K562 (cell line): ENCODE data around the gene GPHN. TPM values are rescaled to one million over a fixed set of nuclear protein-coding genes. Genes with fewer than 3 reads are reported as not detected.

Source experiments
- CREBBP ChIP-seq: IDR thresholded peaks from one replicate; pipeline ENCODE4 v1.6.1; 2012; ENCODE audit warnings: low read depth, mild to moderate bottlenecking, control low read depth, inconsistent platforms, low read length
- EHMT2 ChIP-seq: fragments of 450-650 bp; IDR thresholded peaks from 2 replicates; pipeline ENCODE4 v1.6.1; 2018; ENCODE audit warnings: antibody characterized with exemption
- FOS ChIP-seq: IDR thresholded peaks from 3 replicates; pipeline ENCODE4 v1.6.1; 2011; ENCODE audit not compliant: insufficient read length; ENCODE audit errors: extremely low read depth
- FOXA3 ChIP-seq, 2 experiments: fragments of 450-650 bp in 1 of 2; sonication (generic) in 1 of 2; formaldehyde crosslinking; IDR thresholded peaks in 1 of 2; conservative IDR thresholded peaks in 1 of 2; 2 replicates each; pipeline versions ENCODE4 v1.4.0 to v1.8.0; 2020 to 2022; ENCODE audit warnings: mild to moderate bottlenecking in 2 of 2, missing genetic modification reagents in 1 of 2
- FOXP1 ChIP-seq: sonication (generic); formaldehyde crosslinking; IDR thresholded peaks from 2 replicates; pipeline ENCODE4 v1.8.0; 2022; ENCODE audit warnings: mild to moderate bottlenecking, missing genetic modification reagents
- MEF2D ChIP-seq: conservative IDR thresholded peaks from 2 replicates; pipeline ENCODE4 v1.6.1; 2016; ENCODE audit warnings: low read depth, missing genetic modification characterization, missing compliant biosample characterization
- PHF20 ChIP-seq: fragments of 450-650 bp; IDR thresholded peaks from 2 replicates; pipeline ENCODE4 v1.6.1; 2018; ENCODE audit not compliant: partially characterized antibody
- ZKSCAN3 ChIP-seq: fragments of 250-450 bp; sonication (Bioruptor Pico); IDR thresholded peaks from 2 replicates; pipeline ENCODE4 v1.4.0; 2020
- polyA plus RNA-seq, 8 experiments: library from polyadenylated mRNA; depleted of rRNA in 4 of 8; stranded (reverse) in 5 of 8; unstranded in 3 of 8; fragments of >200 nt; fragmentation: Nextera tagmentation in 2 of 8; fragmentation: Illumina TruSeq in 1 of 8; extraction: Ambion mirVana in 2 of 8; extraction: Trizol in 1 of 8; gene quantifications; 2 replicates each; pipeline versions ENCODE4 v1.2.1 to v1.2.3, GENCODE V29; 2011 to 2014; ENCODE audit warnings: inconsistent platforms in 1 of 8, missing spikeins in 1 of 8
- total RNA-seq, 7 experiments: library from RNA; depleted of rRNA in 6 of 7; stranded (reverse); fragments of >200 nt in 6 of 7; fragmentation: Illumina TruSeq in 2 of 7; extraction: Trizol in 2 of 7; gene quantifications; 2 replicates each; pipeline versions ENCODE4 v1.2.1 to v1.2.3, GENCODE V29; 2011 to 2021; ENCODE audit warnings: low replicate concordance in 1 of 7
- TF ChIP-seq, protein P1 (sequence below): fragments of 450-650 bp; formaldehyde crosslinking; conservative IDR thresholded peaks from 2 replicates; pipeline ENCODE4 v1.4.0; 2022; ENCODE audit warnings: mild to moderate bottlenecking, missing genetic modification characterization
- TF ChIP-seq, protein P2 (sequence below): fragments of 450-650 bp; IDR thresholded peaks from 2 replicates; pipeline ENCODE4 v1.7.0; 2016; ENCODE audit warnings: borderline replicate concordance

Gene GPHN
- total and polyA plus RNA-seq, 9 of the 15 experiments (the other 6 are each of a cell fraction or from before 2014, with no cell fraction given): 5.9 to 16.0 (median 11.4) TPM

DNA sequence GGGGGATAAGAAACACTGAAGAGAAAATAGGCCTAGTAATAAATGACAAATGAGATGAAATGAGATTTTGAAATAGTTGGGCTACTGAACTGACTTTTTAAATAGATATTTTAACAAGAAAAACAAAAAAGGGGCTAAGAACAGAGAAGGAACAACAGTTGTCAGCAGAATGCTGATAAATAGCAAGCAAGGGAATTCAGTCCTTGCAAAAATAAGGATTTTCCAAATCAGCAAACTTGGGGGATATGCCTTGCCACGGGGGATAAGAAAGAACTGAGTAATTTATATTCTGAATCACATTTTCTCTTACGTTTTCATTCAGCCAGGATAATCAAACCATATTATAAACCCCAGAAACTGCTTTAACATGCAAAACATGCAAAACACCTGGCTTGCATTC, 34.7 kb upstream of the GPHN start (continued):
- TF ChIP-seq, protein P1, sequence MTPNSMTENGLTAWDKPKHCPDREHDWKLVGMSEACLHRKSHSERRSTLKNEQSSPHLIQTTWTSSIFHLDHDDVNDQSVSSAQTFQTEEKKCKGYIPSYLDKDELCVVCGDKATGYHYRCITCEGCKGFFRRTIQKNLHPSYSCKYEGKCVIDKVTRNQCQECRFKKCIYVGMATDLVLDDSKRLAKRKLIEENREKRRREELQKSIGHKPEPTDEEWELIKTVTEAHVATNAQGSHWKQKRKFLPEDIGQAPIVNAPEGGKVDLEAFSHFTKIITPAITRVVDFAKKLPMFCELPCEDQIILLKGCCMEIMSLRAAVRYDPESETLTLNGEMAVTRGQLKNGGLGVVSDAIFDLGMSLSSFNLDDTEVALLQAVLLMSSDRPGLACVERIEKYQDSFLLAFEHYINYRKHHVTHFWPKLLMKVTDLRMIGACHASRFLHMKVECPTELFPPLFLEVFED (CRISPR knock-in tag): no peak
- TF ChIP-seq FOS: no peak
- TF ChIP-seq PHF20: no peak
- TF ChIP-seq FOXA3 (CRISPR knock-in tag; conservative IDR thresholded peaks at IDR 0.05 in 1 of 2, IDR thresholded peaks at IDR 0.05 in 1 of 2): no peak
- no peak for TF ChIP-seq EHMT2
- no peak for TF ChIP-seq FOXP1
- no peak for TF ChIP-seq ZKSCAN3 (CRISPR knock-in tag)
- TF ChIP-seq, protein P2, sequence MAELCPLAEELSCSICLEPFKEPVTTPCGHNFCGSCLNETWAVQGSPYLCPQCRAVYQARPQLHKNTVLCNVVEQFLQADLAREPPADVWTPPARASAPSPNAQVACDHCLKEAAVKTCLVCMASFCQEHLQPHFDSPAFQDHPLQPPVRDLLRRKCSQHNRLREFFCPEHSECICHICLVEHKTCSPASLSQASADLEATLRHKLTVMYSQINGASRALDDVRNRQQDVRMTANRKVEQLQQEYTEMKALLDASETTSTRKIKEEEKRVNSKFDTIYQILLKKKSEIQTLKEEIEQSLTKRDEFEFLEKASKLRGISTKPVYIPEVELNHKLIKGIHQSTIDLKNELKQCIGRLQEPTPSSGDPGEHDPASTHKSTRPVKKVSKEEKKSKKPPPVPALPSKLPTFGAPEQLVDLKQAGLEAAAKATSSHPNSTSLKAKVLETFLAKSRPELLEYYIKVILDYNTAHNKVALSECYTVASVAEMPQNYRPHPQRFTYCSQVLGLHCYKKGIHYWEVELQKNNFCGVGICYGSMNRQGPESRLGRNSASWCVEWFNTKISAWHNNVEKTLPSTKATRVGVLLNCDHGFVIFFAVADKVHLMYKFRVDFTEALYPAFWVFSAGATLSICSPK: no peak
- no peak for TF ChIP-seq CREBBP
- no peak for TF ChIP-seq MEF2D (tag)
